GM12892 (cell line): ENCODE data around the gene FAM43A.

Experiments
- POLR2A ChIP-seq: IDR thresholded peaks from 2 replicates; pipeline ENCODE4 v1.6.1; 2011; ENCODE audit warnings: low read depth, low read length, control low read depth
- POLR2AphosphoS5 ChIP-seq: IDR thresholded peaks from 2 replicates; pipeline ENCODE4 v1.6.1; 2011; ENCODE audit warnings: low read depth, low read length, control low read depth
- TAF1 ChIP-seq: IDR thresholded peaks from 2 replicates; pipeline ENCODE4 v1.6.1; 2011; ENCODE audit warnings: low read depth, mild to moderate bottlenecking, control low read depth, low read length, borderline replicate concordance

DNA sequence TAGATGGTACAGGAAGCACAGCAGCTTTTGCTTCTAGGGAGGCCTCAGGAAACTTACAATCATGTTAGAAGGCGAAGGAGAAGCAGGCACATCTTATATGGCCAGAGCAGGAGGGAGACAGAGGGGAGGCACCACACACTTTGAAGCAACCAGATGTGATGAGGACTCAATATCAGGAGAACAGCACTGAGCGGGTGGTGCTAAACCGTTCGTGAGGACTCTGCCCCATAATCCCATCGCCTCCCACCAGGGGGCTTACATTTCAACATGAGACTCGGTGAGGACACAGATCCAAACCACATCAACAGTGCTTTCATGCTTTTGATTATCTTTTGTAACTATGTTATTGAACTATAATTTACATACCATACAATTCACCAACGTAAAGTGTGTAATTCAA, 44.9 kb upstream of the FAM43A start:
- no peak for TF ChIP-seq TAF1
- TF ChIP-seq POLR2A = no peak
- no peak for TF ChIP-seq POLR2AphosphoS5
